Activated CD8-positive, alpha-beta memory T cell treated with anti-CD3 and anti-CD28 coated beads for 4 hours (primary cell): ENCODE results near the gene SERPIND1.

ENCODE experiments used
- DNase-seq, 2 donors: peaks; one replicate each; pipeline ENCODE4 v3.0.0-alpha.2; 2020; ENCODE audit warnings: low read depth in 2 of 2

Gene SERPIND1

DNA sequence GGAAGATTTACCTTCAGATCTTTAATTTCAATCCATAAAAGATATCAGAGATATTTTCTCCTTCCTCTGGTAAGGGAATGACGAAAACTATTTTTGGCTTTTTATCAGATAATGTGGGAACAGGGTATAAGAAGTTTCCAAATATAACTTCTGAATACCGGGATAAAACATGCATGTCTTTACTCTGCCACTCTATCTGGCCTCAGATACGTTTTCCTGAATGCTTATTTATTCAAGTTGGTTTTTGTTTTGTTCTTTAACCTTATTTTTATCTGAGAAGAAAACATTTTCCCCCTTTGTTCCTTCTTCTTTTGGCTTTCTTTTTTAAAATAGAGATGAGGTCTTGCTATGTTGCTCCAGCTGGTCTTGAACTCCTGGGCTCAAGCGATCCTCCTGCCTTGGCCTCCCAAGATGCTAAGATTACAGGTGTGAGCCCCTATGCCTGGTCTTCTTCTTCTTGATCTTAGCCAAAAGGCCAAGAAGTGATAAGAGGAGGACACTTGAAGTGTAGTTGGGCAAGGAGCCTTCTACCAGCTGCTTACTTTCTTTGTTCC, 1.5 kb downstream of the SERPIND1 start:
- no peak for DNase-seq

DNA sequence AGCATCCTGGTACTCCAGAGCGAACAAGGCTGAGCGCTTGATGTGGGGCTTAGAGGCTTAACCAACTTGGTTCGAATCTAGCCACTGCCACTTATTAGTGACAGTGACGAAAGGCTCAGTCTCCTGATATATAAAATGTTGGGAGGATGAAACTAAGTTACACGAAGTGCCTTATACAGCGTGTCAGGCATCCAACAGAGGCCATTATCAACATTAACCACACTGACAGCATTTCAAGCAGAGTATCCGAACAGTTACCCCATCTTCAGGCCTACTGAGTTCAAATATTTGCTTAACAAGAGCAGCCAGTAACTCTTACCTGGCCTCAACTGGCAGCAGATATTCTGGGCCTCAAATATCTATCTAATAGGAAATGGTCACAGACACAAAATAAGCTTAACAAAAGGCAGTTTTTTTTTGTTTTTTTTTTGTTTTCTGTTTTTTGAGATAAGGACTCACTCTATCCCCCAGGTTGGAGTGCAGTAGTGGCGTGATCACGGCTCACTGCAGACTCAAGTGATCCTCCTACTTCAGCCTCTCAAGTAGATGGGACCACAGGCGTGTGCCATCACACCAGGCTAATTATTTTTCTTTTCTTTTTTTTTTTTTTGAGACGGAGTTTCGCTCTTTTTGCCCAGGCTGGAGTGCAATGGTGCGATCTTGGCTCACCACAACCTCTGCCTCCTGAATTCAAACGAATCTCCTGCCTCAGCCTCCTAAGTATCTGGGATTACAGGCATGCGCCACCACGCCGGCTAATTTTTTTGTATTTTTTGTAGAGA, 2.9 kb downstream of the SERPIND1 start:
- DNase-seq: no peak

GRCh38 chr22:20777420-20778177, 3.7 kb downstream of the SERPIND1 start:
- DNase-seq: no peak

DNA sequence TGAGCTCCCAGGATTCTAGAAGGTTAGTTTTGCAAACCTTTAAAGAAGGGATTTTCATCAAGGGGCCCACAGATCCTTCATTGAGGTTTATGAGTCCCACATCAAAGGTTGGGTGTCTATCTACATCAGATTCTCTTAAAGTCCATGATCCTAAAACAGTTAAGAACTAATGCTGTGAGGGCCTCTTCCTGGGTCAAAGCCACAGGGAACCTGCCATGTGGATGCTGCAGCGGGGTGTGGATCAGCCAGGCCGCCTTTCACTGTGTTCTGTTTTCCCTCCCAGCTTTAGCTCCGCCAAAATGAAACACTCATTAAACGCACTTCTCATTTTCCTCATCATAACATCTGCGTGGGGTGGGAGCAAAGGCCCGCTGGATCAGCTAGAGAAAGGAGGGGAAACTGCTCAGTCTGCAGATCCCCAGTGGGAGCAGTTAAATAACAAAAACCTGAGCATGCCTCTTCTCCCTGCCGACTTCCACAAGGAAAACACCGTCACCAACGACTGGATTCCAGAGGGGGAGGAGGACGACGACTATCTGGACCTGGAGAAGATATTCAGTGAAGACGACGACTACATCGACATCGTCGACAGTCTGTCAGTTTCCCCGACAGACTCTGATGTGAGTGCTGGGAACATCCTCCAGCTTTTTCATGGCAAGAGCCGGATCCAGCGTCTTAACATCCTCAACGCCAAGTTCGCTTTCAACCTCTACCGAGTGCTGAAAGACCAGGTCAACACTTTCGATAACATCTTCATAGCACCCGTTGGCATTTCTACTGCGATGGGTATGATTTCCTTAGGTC, 5.3 kb downstream of the SERPIND1 start:
- no peak for DNase-seq

- no peak for DNase-seq
Measured at GRCh38 chr22:20779818-20780158, 5.9 kb downstream of the SERPIND1 start.

DNA sequence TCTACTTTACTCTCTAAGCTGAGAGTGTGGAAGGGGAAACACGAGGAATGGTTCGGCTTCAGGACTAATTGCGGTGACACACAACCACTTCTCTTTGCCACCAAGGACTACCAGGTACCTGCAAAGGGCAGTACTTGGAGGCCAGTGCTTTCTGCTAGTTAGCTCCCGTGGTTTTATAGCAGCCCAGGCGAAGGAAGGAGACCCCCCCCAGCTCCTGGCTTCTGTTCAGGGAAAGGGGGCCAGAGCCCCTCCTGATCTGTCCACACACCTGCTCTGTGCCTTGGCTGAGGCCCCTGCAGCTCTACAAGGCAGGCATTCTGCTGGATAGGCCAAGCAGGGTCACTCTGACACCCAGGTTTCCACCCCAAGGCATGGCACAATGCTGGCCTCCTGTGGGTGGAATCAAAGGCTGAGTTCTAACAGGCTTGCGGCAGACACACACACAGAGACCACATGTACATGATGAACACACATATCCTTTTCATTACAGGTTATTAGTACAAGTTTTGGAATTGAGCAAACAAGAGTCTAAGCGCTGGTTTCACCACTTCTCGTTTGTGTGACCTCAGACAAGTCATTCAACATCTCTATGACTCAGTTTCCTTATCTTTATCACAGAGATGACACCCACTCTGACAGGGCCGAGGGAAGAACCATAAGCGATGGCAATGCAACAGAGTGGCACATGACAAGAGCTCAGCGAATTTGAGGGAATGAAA, 7.5 kb downstream of the SERPIND1 start:
- no peak for DNase-seq

DNA sequence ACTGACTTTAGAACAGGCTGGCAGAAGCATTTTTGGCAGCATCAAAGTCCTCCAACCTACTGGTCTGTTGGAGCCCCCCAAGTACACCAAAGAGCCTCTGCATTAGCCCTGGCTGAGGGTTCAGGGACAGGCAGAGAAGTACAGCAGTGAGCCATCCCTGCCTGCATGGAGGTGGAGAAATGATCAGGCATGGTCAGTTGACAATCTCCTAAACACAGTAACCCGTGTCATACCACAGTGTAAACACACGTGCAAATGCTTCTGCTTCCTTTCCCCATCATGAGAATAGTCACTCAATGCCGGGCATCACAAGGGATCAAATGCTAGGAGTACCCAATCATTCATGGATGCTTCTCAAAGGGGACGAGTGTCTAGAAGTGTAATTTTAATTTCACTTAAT, 8.2 kb downstream of the SERPIND1 start:
- DNase-seq: no peak

- DNase-seq: no peak
Measured at GRCh38 chr22:20782596-20783299, 8.8 kb downstream of the SERPIND1 start.

DNA sequence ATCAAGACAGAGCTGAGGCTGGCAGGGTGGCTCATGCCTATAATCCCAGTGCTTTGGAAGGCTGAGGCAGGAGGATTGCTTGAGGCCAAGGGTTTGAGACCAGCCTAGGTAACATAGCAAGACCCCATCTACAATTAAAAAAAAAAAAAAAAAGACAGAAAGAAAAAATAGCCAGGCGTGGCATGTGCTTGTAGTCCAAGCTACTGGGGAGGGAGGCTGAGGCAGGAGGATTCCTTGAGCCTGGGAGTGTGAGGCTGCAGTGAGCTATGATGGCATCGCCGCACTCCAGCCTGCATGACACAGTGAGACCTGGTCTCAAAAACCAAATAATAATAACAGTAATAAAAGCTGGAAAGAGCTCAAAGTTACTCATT, 9.4 kb downstream of the SERPIND1 start:
- no peak for DNase-seq

DNA sequence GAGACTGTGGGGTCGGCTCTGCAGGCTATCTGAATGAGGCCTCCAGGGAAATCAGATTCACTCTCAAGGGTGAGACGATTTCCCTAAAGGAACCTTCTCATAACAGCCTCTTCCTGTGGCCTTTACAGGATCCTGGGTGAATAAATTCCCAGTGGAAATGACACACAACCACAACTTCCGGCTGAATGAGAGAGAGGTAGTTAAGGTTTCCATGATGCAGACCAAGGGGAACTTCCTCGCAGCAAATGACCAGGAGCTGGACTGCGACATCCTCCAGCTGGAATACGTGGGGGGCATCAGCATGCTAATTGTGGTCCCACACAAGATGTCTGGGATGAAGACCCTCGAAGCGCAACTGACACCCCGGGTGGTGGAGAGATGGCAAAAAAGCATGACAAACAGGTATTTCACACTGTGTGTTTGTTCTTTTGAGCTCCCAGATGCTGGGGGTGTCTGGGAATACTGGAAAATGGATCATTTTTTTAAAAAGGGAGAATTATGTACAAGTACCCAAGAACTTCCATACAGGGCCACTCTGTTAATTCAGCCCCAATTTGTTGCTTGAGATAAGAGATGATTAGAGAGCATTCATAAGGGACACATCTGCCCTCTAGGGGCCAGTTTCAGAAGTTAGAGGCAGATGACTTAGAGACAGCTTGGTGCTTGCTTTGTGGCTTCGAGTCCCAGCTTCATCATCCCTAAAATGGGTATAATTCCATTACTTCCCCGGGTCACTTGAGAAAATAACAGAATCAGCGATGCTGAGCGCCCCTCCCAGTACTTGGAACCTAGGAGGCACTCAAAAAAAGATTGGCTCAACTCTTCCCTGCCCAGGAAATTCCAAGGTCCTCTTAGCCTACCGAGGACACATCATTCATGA, 10.2 kb downstream of the SERPIND1 start:
- DNase-seq: peak in 1 of 2 donors; percentile 21

- no peak for DNase-seq
Measured at GRCh38 chr22:20785415-20785814, 11.5 kb downstream of the SERPIND1 start.

- DNase-seq: no peak
Measured at GRCh38 chr22:20786048-20786447, 12.1 kb downstream of the SERPIND1 start.

DNA sequence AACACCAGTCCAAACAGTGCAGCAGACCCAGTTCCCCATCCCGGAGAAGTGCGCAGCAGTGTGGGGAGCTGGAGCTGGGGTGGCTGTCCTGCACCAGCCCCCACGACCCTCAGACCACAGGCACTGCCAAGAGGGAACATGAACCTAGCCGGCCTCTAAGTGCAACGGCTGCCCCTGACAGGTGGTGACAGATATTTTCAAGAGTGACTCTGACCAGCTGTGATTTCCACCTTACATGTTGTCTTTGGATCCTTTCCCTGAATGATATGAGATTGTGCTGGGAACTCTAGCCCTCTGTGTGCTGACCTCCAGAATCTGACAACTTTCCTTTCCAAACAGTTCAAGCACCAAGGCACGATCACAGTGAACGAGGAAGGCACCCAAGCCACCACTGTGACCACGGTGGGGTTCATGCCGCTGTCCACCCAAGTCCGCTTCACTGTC, 12.6 kb downstream of the SERPIND1 start:
- DNase-seq: no peak

GRCh38 chr22:20787223-20787622, 13.3 kb downstream of the SERPIND1 start:
- no peak for DNase-seq

DNA sequence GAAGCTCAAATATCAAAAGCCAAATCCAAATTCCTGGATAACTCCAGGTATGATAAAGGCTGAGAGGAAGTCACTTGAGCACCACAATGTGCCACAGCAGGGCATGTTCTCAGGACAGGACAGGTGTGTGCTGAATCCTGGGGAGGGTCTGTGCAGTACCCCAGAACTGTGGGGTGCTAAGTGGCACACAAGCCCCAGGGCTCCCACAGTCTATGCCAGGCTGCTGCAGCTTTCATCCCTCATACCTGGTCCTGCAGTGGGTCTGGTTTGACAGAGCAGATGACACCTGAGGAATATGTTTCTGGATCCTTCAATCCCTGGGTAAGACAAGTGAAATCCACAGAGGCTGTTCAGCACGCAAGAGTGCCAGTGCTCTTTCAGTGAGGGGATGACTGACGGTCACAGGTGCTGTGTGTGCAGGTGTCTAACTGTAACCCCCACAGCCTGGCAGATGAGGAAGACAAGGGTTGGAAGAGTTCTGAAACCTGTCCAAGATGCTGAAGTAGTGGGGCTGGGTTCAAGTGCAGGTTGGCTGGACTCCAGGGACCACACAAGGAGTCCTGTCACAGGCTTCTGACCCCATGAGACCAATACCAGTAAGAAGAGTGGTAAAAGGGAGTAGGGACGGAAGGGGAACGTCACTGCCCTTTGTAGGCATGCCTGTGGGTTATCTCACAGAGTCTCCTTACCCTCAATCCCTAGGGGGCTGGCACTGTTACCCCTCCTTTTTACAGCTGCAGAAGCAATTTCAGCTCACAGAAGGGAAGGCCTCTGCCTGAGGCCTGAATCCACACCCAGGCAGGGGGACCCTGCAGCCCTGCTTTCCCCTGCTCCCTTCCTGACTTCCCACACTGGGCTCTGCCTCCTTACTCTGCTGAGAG, 14.1 kb downstream of the SERPIND1 start:
- DNase-seq: no peak

DNA sequence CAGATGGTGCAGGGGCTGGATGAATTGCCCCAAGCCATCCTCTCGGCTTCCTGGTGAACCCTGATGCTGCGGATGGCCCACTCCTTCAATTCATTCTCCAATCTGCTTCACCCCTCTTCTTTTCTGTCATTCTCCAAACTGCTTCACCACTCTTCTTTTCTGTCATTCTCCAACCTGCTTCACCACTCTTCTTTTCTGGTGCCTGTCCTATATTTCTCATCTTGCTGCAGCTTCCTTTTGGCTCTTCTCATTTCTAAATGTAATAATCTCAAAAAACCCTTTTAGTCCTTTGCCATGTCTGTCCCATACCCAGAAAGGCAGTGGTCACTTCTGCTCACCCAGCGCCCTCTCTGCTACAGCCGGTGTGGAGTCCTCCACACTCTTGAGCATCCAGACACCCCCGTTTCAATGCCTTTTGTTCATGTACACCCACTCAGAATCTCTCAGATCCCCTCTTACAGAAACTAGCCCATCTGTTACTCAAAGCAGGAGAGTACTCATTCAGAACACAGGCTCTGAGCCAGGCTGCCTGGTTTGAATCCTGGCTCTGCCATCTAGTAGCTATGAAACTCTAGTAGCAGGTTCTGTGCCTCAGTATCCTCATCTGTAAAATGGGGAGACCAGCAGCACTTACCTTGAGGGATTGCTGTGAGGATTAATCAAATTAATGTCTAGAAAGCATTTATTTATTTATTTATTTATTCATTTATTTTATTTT, 14.9 kb downstream of the SERPIND1 start:
- DNase-seq: no peak

GRCh38 chr22:20792221-20792965, 18.5 kb downstream of the SERPIND1 start:
- no peak for DNase-seq
